ENCODE measurements around the gene CPHXL2.

Gene CPHXL2
- total RNA-seq: 0 reads per million in 4 donors

DNA sequence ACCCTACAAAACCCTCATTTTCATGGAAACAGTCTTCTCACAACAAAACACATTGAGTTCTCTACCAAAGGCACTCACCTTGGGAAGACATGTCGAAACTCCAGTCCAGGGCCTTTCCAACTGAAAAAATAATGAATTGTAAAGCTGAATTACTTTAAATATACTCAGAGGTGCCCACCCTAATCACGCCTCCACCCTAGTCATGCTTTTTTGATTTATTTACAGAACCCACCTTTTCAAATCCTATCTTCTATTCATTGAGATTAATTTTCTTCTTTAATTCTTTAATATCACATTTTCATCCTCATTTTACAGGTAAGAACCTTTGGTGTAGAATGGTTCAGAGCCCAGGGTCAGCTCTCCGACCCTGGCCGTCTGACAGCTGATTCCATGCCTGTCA is at the start of gene CPHXL2:
TSS of gene CPHXL2 (minus strand) at position 101 of the 400 bp plus-strand sequence. CDS start at position 91, 10 bp downstream.
- no peak for DNase-seq

DNA sequence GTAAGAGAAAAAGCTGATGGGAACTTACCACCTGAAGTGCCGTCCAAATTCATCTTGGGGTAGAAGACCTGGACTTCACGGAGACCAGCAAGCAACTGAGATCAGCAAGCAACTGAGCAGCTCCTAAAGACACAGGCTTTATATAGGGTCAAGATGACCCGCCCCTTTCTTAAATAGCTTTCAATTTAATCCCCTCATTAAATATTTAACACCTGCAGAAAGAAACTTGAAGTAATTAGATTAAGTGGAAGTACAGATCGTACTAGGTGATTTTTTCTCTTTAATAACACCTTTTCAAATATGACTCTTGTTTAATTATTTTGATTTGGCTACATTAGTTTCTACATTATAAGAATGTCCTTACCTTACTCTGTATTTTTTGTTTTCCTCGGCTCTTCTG is 49.6 kb upstream of the CPHXL2 start, which contains the start of gene CPHXL:
TSS of gene CPHXL (minus strand) at position 101 of the 400 bp plus-strand sequence. CDS start at position 53, 48 bp downstream.
- no peak for DNase-seq

DNA sequence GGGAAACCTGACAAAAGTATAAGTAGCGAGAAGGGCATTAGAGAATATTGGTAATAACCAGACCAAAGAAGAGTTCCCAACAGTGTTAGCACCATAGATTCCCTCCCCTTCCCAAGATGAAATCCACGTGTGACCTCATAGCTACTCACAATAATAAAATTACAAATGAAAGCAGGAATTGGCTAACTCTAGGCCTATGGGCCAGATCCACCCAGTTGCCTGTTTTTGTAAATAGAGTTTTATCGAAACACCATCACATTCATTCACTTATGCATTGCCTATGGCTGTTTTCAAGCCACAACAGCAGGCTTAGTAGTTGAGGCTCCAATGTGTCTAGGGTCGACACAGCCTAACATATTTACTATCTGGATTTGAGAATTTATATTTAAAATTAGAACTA is 41.6 kb upstream of the CPHXL2 start:
- DNase-seq: no peak

DNA sequence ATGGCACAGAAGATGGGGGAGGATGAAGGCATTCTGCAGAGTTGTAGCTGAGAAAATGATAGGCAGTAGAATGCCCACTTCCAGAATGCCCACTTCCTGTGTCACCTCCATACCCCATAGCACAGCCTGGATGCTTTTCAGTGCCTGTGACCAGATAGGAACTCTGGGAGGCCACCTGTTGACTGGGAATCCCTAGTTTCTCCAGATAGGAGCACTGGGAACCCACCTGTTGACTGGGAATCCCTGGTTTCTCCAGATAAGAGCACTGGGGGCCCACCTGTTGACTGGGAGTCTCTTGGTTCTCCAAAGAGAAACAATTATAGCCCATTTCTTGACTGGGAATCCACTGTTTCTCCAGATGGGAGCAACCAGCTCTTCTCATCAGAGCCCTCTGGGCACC is 37.9 kb upstream of the CPHXL2 start:
- no peak for DNase-seq

DNA sequence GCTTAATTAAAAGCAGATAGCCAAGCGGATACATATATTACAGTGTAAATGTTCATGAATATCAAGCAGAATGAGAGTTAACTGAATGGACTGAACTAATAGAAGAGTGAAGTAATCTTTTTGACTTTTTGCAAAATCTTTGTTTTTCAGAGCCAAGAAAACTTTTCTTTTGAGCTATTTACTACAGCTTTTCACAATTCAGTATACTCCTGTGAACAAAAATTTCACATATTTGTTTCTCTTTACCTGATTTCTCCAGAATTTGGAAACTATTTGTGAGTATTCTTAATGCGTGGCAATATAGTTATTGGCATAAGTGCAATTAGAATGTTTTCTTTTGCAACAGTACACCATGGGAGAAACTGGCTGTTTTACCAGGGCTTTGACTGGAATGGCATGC is 33.5 kb upstream of the CPHXL2 start:
- DNase-seq: no peak

DNA sequence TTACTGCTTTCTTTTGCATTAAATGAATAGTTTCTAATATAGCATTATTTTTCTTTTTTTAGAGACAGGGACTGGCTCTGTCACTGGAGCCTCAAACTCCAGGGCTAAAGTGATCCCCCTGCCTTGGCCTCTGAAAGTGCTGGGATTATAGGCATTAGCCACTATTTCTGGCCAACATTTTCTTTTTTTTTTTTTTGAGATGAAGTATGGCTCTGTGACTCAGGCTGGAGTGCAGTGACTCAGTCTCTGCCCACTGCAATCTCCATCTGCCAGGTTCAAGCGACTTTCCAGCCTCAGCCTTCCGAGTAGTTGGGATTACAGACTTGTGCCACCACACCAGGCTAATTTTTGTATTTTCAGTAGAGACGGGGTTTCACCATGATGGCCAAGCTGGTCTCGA is 26.5 kb upstream of the CPHXL2 start:
- DNase-seq: no peak

DNA sequence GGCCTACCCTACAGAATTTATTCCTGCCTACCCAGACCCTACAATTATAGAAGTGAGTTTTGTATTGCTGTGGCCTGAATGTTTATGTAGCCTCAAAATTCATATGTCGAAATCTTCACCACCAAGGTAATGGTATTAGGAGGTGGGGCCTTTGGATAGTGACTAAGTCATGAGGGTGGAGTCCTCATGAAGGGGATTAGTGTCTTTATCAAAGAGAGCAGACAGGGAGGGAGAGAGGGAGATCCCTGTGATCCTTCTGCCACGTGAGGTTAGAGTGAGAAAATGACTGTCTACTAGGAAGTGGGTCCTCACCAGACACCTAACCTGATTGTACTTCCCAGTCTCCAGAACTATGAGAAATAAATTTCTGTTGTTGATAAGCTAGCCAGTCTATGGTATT is 25.4 kb upstream of the CPHXL2 start:
- DNase-seq: no peak

DNA sequence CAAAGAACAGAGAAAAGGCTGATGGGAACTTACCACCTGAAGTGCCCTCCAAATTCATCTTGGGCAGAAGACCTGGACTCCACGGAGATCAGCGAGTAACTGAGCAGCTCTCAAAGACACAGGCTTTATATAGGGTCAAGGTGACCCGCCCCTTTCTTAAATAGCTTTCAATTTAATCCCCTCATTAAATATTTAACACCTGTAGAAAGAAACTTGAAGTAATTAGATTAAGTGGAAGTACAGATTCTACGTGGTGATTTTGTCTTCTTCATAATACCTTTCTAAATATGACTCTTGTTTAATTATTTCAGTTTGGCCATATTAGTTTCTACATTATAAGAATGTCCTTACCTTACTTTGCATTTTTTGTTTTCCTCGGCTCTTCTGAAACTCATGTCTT is 24.6 kb upstream of the CPHXL2 start, which contains the start of gene DUXB:
TSS of gene DUXB (minus strand) at position 101 of the 400 bp plus-strand sequence. CDS start at position 58, 43 bp downstream.
- DNase-seq: no peak

DNA sequence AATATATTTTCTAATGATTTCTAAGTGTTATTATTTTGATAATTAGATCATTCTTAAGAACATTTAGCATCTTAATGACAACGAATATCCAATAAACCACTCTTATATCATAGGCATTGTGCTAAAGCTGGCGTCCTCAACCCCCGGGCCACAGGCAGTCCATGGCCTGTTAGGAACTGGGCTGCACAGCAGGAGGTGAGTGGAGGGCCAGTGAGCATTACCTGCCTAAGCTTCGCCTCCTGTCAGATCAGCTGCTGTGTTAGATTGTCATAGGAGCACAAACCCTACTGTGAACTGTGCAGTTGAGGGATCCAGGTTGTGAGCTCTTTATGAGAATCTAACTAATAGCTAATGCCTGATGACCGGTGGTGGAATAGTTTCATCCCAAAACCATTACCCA is 20.8 kb upstream of the CPHXL2 start:
- DNase-seq: no peak

DNA sequence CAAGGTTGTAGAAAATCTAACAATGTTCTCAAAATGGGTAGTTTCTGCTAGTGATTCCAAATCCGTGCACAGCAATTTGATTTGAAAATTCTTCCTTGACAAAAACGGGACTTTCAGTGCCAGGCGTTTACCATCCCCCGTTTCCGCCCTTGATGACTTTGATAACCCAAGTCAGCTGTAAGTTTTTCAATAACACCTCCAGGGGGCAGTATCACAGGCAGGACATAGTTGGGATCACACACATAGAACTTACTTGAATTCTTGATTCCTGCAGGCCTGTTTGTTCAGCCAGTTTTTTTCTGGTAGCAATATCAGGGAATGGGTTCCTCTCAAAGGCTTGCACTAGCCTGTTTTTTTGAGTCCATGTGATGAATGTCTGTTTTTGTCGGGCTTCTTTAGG is 18.9 kb upstream of the CPHXL2 start:
- no peak for DNase-seq

DNA sequence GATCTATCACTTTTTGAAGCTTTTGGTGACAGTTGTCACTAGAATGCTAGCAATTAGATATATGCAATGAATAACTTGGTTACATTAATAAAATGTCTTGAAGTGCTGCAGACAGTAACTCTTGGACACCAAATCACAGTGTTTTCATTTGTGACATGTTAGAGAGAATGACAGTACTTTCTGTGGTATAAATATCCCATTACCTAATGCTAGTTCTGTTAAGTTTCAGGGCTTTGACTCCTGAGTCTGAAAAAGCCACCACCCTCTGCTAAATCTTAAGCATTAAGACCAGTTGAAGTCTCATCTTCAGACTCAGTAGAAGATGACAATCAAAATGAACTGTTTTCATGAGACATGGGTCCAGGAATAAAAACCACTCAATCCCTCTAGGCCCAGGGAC is 10.6 kb upstream of the CPHXL2 start:
- DNase-seq: no peak

DNA sequence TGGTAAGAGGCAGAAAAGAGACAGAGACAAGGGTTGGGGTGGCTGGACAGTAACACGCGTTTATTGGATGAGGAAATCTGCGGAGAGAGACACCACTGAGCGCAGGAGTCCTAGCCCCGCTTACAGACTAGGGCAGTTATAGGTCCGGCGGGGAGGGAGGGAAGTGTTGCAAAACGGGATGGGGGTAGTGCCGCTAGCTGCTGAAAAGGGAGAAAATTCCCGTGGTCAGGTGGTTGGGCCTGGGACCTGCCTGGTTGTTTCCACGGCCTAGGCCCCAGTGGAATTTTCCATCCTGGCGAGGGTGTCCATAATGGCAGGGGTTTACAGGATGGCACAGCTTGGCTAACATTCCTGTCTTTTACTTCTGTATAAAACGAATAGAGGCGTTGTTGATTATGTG is 5.5 kb upstream of the CPHXL2 start:
- no peak for DNase-seq

DNA sequence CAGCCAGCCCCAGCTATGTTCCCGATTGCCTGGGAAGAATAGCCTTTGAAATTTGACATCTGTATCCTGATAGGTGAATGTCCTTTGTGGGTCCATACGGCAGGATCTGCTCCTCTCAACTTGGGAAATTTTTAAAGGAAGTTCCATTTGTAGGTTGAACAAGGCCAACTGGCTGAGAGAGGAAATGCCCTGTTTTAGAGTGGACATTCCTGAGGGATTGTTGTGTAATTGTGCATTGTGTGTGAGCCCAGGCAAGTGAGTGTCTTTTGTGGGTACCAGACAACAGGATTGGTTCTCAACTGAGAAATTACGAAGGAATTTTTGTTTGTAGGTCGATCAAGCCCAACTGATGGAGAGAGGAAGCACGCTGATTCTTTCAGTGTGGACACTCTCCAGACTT is 2.6 kb upstream of the CPHXL2 start:
- no peak for DNase-seq

DNA sequence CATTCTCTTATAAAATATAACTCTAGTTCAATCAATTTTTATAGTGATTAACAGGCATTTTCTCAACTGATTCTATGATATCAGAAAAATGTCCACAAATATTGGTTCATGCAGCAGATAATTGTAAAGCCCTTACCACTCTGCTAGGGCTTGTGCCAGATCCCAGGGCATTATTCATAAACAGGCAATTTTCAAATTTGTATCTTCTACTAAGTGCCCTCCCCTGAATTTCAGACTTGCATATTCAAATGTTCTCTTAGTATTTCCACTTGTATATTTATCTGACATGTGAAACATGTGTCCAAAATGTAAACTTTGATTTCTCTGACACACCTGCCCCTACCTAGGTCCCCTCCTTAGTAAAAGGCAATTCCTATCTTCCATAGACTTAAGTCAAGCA is 9.3 kb downstream of the CPHXL2 start:
- no peak for DNase-seq

DNA sequence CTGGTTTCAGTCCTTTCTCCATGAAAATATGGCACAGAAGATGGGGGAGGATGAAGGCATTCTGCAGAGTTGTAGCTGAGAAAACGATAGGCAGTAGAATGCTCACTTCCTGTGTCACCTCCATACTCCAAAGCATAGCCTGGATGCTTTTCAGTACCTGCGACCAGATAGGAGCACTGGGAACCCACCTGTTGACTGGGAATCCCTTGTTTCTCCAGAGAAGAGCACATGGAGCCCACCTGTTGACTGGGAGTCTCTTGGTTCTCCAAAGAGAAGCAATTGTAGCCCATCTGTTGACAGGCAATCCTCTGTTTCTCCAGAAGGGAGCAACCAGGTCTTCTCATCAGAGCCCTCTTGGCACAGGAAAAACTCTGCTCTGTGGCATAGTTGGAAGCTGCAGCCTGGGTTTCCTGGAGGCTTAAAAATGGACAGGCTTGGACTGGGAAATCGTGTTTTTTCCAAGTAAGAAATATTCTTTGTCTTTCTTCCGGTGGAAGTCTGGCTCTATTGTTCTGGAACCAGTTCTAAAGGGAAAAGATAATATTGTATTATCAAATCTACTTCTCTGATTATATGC is 16.0 kb downstream of the CPHXL2 start:
- DNase-seq: no peak

DNA sequence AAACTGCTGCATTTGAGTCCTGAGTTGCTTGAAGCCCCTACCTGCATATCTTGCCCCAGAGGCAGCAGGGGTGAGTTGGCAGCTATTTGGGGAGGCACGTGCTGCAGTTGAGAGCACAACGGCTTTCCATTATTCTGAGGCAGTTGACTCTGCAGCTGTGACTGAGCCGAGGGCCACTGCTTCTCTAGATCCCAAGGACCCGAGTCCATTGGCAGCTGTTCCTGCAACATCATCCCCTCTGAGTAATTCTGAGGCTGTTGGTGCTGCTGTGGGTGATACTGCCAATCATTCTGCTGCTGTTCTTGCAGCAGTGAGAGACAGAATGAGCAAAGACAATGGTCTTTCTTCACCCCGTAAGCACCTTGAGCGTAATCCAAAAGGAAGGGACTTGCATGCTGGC is 16.5 kb downstream of the CPHXL2 start:
- DNase-seq: no peak

DNA sequence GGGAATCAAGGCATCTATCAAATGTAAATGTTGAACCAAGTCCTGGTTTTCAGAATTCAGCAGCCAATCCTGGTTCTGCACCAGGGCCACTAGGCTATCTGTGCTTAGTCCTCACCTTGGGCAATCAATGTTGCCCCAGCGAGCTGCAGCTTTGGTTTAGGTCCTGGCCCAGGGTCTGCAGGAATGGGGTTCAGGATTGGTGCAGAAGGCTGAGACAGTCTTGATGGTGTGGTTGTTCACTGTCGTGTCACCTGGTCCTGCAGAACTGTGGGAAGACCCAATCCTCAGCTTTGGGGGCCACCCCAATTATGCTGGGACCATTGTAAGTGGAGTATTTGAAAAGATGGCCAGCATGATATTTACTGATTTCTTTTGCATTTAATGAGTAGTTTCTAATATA is 18.6 kb downstream of the CPHXL2 start:
- DNase-seq: no peak

DNA sequence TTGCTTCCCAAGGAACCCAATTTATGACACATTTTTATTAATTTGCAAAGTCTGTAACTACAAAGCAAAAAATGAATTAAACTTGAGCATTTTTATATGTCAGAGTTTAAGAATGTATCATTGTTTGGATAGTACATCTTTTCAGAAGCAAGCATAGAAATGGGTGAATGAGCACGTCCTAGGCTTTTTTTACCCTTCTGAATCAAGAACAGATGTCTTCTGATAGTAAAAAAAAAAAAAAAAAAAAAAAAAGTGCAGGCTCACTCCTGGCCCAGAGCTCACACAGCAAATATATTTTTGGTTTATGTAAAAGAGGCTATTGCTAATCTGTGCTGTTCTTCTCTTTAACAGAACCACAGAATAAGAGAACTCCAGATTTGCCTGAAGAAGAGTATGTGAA is 22.9 kb downstream of the CPHXL2 start:
- no peak for DNase-seq

DNA sequence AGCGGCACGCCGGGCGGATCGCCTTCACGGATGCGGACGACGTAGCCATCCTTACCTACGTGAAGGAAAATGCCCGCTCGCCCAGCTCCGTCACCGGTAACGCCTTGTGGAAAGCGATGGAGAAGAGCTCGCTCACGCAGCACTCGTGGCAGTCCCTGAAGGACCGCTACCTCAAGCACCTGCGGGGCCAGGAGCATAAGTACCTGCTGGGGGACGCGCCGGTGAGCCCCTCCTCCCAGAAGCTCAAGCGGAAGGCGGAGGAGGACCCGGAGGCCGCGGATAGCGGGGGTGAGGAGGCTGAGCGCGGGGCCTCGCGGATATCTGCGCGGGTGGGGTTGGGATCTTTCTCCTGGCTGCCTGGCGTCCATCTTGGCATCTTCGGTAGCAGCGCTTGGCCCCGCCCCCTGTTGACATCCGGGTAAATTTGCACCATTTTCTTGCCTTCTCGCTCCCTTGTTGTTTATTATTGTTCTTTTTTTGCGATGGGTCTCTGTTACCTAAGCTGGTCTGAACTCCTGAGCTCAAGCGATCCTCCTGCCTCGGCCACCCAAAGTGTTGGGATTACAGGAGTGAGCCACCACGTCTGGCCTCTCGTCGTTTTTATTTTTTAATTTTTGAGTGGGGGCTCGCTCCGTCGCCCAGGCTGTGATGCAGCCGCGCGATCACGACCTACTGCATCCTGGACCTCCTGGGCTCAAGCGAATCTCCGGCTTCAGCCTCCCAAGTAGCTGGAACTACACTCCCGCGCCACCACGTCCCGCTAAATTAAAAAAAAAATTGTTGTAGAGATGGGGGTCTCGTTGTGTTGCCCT is 28.3 kb downstream of the CPHXL2 start:
- DNase-seq: peak; percentile 70 to 87 (median 81)

DNA sequence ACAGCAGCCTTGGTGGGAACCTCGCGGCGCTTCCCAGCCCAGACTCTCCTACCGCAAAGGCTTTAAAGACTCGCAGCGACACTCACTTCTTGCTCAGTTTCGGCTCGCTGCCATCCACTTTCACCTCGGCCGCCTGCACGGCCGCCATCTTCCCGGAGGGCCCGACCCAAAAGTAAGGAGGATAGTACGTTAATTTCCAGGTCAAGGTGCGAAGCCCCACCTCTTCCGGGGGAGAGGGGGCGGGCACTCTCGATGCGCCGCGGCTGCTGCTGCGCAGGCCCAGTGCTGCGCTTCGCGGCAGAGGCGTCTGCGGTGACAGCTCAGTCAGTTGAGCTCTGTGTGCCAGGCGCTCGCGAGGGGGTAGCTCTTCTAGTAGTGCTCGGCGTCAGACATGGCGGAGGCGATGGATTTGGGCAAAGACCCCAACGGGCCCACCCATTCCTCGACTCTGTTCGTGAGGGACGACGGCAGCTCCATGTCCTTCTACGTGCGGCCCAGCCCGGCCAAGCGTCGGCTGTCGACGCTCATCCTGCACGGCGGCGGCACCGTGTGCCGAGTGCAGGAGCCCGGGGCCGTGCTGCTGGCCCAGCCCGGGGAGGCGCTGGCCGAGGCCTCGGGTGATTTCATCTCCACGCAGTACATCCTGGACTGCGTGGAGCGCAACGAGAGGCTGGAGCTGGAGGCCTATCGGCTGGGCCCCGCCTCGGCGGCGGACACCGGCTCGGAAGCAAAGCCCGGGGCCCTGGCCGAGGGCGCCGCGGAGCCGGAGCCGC is 29.1 kb downstream of the CPHXL2 start, which contains the start of the genes KARS1 and TERF2IP:
TSS of gene KARS1 (minus strand) at position 174 of the 773 bp plus-strand sequence. CDS start at position 148, 26 bp downstream.
TSS of gene TERF2IP (plus strand) at position 282 of the 773 bp plus-strand sequence. CDS start at position 392, 110 bp downstream.
- peak; percentile 90 to 97 (median 93) for DNase-seq

DNA sequence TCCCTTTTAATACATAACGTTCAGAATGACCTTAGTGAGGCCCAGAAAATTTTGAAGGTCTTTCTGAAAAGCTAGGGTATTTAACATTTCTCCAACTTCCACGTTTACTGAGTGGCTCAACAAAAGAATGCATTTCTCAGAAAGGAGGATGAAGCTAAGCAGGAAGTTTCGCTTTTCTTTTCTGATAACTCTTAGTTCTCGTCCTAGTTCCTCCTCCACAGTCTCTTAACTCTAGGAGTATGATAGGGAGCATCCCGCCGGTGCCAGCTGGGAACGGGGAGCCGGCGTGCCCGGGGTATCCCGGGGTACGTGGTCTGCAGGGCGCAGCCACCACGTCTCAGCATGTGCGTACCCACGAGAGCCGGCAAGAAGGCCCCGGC is 29.7 kb downstream of the CPHXL2 start:
- no peak for DNase-seq

DNA sequence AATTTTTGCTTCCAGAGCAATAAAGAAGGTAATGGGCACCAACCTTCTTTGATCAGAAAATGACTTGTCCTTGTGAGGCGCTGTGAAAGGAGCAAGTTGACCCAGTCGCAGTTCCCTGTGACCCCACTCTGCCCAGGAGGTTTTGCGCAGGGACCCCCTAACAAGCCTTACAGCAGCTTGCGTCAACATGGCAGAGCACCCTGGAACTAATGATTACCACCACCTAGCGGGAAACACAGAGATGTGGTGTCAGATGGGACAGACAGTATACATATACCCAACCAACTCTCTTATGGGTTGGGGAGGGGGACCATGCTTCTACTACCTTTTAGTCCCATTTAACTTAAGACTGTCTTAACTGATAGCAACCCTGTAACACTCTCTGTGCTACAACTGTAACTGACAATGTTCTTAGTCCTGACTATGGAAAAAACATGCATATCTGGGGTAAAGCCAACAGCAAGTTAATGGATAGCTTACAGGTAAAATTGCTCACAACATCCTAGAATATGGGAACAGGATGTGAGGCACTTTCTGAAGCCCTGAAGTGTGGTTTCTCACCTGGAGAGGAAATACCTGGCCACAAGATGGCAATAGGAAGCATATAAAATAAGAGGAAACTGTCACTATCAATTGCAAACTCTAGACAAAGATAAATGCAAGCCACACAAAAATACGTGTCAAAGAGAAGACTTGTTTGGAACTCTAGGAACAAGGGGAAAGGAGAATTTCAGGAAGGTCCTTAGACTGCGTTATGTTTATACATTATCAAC is 32.4 kb downstream of the CPHXL2 start:
- peak in 1 of 5 donors; percentile 8 for DNase-seq

All from T-helper 1 cell (primary cell).